Activated T-helper 2 cell treated with anti-CD3 and anti-CD28 coated beads, Interferon-gamma antibody, Interleukin-2, Interleukin-4, amounts not matched to agents 10 μg/mL and 5 μg/mL and 100 μg/mL, durations not matched to agents 14 hours and 24 hours and 36 hours (primary cell): Measurements from ENCODE around the gene PTPRD. TPM values are rescaled to one million over a fixed set of nuclear protein-coding genes. Genes with fewer than 3 reads are reported as not detected.

Experiments used
- DNase-seq: peaks from one replicate; pipeline ENCODE4 v3.0.0; 2021; ENCODE audit warnings: low spot score
- H3K27ac Mint-ChIP-seq: one replicate; pipeline ENCODE4 v1.8.0; 2021; ENCODE audit warnings: mixed read lengths
- H3K27me3 Mint-ChIP-seq: one replicate; pipeline ENCODE4 v1.8.0; 2021; ENCODE audit warnings: low read depth, mixed read lengths
- H3K36me3 Mint-ChIP-seq: one replicate; pipeline ENCODE4 v1.8.0; 2021; ENCODE audit warnings: low read depth, mixed read lengths
- H3K4me1 Mint-ChIP-seq: one replicate; pipeline ENCODE4 v1.8.0; 2021; ENCODE audit warnings: low read depth, mixed read lengths
- H3K4me3 Mint-ChIP-seq: one replicate; pipeline ENCODE4 v1.8.0; 2021; ENCODE audit warnings: low read depth, mild to moderate bottlenecking, moderate library complexity, mixed read lengths
- H3K9me3 Mint-ChIP-seq: one replicate; pipeline ENCODE4 v1.8.0; 2021; ENCODE audit warnings: mixed read lengths
- intact Hi-C: fragments of 100-400 bp; cut with micrococcal nuclease; formaldehyde crosslinking; loops from one replicate; pipeline ENCODE4 v1.15.1; 2023
- total RNA-seq: library from RNA; stranded (reverse); gene quantifications from 2 replicates; pipeline ENCODE4 v1.2.3, GENCODE V29; 2022

Gene PTPRD
- total RNA-seq, 1 donor from 2014 or later = 1.5 TPM

DNA sequence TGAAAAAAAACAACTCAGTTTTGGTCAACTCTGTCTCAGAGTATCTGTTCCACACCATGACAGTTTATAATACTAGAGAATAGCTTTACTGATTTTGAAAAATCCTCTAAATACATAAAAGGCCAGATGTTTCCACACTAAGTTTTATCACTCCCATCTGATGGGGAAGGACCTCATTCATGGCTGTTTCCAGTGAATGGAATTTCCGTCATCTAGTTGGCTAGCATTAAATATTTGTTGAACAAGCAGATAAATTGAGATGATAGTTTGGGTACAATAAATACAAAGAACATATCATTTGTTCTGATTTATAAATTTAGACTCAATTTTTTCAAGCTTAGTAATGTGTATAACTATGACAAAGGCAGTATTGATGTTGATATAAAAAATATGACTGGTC, 408.5 kb downstream of the PTPRD start:
- no peak overlapping the region for H3K4me3 Mint-ChIP-seq
- peaks cover 6% of the 10 kb centered on the region for H3K9me3 Mint-ChIP-seq
- no peaks in the 10 kb centered on the region for H3K27me3 Mint-ChIP-seq
- intact Hi-C loops = no loop called here
- no peak overlapping the region for H3K27ac Mint-ChIP-seq
- DNase-seq = no peak
- no peaks in the 10 kb centered on the region for H3K4me1 Mint-ChIP-seq
- no peaks in the 10 kb centered on the region for H3K36me3 Mint-ChIP-seq

DNA sequence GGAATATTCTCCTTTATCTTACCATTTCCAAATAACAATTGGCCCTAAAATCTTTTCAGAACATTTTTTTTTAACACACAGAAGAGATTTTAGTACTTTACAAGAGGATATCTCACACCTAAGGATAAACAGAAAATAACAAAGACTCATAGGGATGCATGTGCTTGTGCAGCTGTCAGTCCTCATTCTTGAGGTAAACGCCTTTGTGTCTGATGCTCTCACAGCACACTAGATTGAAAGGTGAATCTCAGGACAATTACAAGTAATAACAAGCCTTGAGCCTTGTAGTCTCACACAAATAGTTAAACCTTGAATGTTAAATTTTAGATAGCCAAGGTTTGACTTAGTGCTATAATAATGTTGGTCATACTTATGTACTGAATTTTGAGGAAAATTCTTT, 439.2 kb downstream of the PTPRD start:
- no peak overlapping the region for H3K4me3 Mint-ChIP-seq
- H3K4me1 Mint-ChIP-seq = no peaks in the 10 kb centered on the region
- peaks cover 5% of the 10 kb centered on the region for H3K9me3 Mint-ChIP-seq
- intact Hi-C loops = no loop called here
- H3K27me3 Mint-ChIP-seq = no peaks in the 10 kb centered on the region
- no peak overlapping the region for H3K27ac Mint-ChIP-seq
- H3K36me3 Mint-ChIP-seq = no peaks in the 10 kb centered on the region
- no peak for DNase-seq

DNA sequence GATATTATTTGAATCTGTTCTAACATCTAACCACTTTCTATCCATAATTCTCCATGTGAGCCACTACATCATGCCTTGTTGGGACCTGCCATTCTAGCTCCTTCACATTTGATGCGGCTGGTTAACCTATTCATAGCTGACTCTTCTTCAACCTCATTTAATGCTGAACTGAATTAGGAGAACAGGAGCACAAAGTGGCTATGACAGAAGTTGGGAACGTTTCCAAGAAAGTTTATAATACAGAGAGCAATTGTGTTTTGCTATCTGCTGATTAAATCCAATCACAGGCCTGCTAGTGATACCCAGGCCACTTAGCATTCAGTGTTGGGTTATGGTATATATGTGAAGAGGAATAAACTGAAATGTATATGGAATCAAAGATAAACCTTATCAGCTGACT, 440.3 kb downstream of the PTPRD start:
- no peak for DNase-seq
- Mint-ChIP-seq H3K27me3 (no peaks in the 10 kb centered on the region), H3K9me3 (peaks cover 5% of the 10 kb centered on the region), H3K27ac (no peak overlapping the region), H3K36me3 (no peaks in the 10 kb centered on the region), H3K4me1 (no peaks in the 10 kb centered on the region), H3K4me3 (no peak overlapping the region)
- intact Hi-C loops = no loop called here

DNA sequence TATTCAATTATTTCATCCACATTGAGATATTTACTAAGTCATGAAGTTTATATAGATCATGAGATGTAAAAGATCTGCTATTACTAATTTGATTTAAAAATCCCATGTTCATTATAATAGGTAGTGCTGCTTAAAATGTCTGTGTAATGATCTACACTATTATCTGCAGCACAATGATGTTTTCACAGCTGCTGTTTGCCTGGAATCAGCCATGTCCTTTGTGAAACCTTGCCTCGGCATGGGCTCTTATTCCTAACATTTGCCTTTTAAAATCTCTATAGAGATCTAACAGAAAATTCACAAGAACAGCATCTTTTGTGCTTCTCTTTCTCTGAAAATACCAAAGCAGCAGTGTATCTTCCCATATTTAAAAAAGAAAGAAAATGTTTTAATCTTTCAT, 444.6 kb downstream of the PTPRD start:
- no peaks in the 10 kb centered on the region for H3K36me3 Mint-ChIP-seq
- no peaks in the 10 kb centered on the region for H3K27me3 Mint-ChIP-seq
- no peak overlapping the region for H3K27ac Mint-ChIP-seq
- peaks cover 5% of the 10 kb centered on the region for H3K9me3 Mint-ChIP-seq
- DNase-seq = no peak
- H3K4me1 Mint-ChIP-seq = no peaks in the 10 kb centered on the region
- intact Hi-C loops = no loop called here
- no peak overlapping the region for H3K4me3 Mint-ChIP-seq

DNA sequence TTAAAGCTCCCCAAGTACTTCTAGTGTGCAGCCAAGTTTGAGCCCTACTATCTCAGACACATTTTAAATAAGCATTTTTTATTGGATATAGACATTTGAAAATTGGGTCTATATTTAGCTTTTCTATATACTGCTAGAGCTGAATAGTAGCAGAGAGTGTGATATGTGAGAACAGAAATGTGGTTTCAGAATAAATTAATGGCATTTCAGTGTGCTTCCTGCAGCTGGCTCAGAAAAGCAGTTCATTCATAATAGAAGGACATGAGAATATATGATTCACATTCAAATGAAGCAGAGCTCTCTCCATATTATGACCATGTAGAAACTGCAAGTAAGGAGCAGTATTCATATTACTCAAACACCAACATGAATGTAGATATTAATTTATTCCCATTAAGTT, 464.0 kb downstream of the PTPRD start:
- no peaks in the 10 kb centered on the region for H3K36me3 Mint-ChIP-seq
- H3K4me3 Mint-ChIP-seq = no peak overlapping the region
- no peaks in the 10 kb centered on the region for H3K27me3 Mint-ChIP-seq
- H3K4me1 Mint-ChIP-seq = no peaks in the 10 kb centered on the region
- DNase-seq = no peak
- H3K9me3 Mint-ChIP-seq = peaks cover 7% of the 10 kb centered on the region
- intact Hi-C loops = no loop called here
- no peak overlapping the region for H3K27ac Mint-ChIP-seq

DNA sequence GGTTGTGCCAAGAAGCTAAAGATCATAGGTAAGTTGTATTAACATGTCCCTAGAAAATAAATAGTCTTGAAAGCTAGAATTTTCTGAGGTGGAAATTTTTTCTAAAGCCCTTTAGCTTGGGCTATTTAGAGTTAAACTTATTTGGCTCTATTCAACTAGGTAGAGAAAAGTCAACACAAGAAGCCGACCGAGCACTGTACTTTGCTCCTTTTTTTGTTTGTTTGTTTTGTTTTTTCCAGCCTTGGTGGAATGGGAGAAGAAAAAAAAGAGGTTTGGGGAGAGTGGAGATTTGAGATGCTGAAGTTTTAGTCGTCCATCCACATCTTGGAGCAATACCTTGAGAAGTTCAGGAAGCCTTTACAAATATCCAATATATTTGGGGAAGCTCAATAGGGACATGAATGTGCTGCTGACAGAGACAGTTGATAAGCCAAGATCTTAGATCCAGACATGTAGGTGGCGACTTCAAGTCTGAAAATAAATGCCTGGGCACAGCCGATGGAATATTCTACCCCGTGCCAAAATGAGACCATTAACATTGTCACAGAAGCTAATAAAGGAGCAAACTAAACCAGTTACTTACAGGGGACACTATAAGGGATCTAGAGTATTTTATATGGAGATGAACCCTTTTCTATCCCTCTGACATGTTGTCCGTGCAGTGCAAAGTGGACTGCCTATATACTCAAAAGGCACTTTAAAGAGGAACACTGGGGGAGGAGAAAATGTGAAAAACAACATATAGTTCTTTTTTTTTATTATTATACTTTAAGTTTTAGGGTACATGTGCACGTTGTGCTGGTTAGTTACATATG, 466.1 kb downstream of the PTPRD start:
- intact Hi-C loops = no loop called here
- H3K36me3 Mint-ChIP-seq = no peaks in the 10 kb centered on the region
- no peak for DNase-seq

DNA sequence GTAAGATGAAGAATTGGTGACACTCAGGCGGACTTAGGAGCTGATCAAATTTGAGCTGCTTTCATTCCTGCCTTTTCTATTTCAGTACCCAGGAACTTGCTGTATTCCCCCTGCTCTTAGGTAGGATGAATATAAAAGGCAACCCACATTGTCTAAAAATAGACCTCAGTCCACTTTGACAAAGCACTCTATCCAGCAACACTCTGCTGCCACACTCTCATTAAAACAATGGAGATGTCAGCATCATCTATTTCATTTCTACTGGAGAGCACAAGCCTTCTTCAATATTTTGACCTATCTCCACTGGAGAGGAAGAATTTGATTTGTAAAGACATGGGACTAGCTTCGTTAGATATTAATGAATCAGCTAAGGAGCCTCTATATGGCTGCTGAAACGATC, 468.4 kb downstream of the PTPRD start:
- DNase-seq = no peak
- H3K4me1 Mint-ChIP-seq = no peaks in the 10 kb centered on the region
- no peaks in the 10 kb centered on the region for H3K36me3 Mint-ChIP-seq
- H3K9me3 Mint-ChIP-seq = peaks cover 10% of the 10 kb centered on the region
- no peaks in the 10 kb centered on the region for H3K27me3 Mint-ChIP-seq
- H3K4me3 Mint-ChIP-seq = no peak overlapping the region
- no peak overlapping the region for H3K27ac Mint-ChIP-seq
- intact Hi-C loops = no loop called here

More for the DNA sequence above, 466.1 kb downstream of the PTPRD start:
- Mint-ChIP-seq H3K4me3 (no peak overlapping the region), H3K27ac (no peak overlapping the region), H3K9me3 (peaks cover 2% of the 10 kb centered on the region), H3K27me3 (no peaks in the 10 kb centered on the region), H3K4me1 (no peaks in the 10 kb centered on the region)

DNA sequence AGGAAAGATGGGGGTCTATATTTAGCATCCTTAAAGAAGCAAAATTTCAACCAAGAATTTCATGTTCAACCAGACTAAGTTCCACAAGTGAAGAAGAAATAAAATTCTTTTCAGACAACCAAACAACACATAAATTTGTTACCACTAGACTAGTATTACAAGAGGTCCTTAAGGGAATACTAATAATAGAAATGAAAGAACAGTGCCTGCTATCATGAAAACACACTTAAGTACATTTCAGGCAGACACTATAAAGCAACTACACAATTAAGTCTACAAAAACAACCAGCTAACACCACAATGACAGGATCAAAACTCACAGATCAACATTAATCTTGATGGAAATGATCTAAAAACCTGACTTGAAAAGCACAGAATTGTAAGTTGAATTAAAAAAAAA, 477.2 kb downstream of the PTPRD start:
- H3K4me1 Mint-ChIP-seq = no peaks in the 10 kb centered on the region
- no peaks in the 10 kb centered on the region for H3K27me3 Mint-ChIP-seq
- no peak overlapping the region for H3K4me3 Mint-ChIP-seq
- no peaks in the 10 kb centered on the region for H3K36me3 Mint-ChIP-seq
- intact Hi-C loops = no loop called here
- H3K9me3 Mint-ChIP-seq = peaks cover 59% of the 10 kb centered on the region
- H3K27ac Mint-ChIP-seq = no peak overlapping the region
- no peak for DNase-seq

DNA sequence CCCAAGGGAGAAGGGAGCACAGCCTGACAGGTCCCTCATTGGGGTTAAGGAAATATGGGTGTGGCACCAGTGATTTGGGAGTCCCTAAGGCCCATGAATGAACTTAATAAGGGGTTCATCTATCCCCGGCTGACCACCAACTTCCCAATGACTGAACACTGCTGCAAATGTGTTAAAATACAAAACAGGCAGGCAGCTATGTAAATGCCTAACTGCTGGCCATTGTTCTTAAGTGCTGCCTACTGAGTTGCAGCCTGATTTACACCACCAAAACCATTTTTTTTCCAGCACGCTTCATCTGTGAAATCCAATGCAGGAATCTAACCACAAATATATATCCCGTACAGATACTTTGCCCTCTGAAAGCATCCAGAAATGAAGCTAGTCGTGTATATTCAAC, 478.5 kb downstream of the PTPRD start:
- Mint-ChIP-seq H3K27ac (no peak overlapping the region), H3K4me1 (no peaks in the 10 kb centered on the region), H3K9me3 (peaks cover 58% of the 10 kb centered on the region), H3K36me3 (no peaks in the 10 kb centered on the region), H3K4me3 (no peak overlapping the region), H3K27me3 (no peaks in the 10 kb centered on the region)
- intact Hi-C loops = no loop called here
- DNase-seq = no peak

DNA sequence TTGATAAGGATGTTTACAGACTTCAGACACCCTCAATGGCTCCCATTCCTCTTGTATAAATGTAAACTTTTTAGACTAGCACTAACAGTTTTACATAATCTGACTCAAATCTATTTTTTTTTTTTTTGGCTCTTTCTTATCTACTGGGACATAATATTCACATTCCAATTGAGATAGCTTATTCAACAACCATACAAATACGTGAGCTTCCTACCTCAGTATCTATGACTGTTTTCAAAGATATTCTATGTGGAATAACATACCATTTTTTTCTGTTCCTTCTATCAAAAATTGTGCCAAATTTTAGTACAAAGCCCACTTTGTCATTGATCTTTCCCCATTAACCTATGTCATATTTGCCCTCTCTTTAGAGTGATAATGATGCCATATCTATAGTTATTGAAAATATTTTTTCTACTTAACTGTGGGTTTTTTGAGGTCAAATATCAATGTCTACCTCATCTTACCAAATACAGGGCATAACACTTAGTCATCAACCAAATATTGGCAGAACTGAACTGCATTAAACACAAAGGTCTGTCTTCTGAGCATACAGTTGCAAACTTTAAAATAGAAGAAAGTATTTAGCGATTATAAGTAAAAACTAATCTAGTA, 482.6 kb downstream of the PTPRD start:
- Mint-ChIP-seq H3K27me3 (no peaks in the 10 kb centered on the region), H3K27ac (no peak overlapping the region), H3K9me3 (peaks cover 41% of the 10 kb centered on the region), H3K4me1 (no peaks in the 10 kb centered on the region), H3K36me3 (no peaks in the 10 kb centered on the region), H3K4me3 (no peak overlapping the region)
- intact Hi-C loops = no loop called here
- no peak for DNase-seq

DNA sequence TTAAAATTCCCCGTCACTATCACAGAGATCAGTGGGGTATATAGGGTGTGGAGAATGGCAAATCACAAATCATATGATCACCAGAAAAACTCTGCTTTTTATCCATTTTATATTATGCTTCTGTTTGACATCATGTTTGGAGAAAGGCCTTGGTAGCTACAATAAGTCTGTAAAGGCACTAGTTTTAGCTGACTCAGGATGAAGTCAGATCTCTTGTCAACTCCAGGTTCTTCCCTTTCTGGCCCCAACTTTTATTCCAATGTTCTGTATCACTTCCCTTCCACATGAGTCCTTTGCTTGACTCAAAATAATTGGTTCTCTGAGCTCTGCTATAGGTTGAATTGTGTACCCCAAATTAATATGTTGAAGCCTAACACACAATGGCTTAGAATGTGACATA, 484.9 kb downstream of the PTPRD start:
- DNase-seq = no peak
- Mint-ChIP-seq H3K36me3 (no peaks in the 10 kb centered on the region), H3K27me3 (no peaks in the 10 kb centered on the region), H3K27ac (no peak overlapping the region), H3K9me3 (peaks cover 33% of the 10 kb centered on the region), H3K4me3 (no peak overlapping the region), H3K4me1 (no peaks in the 10 kb centered on the region)
- intact Hi-C loops = no loop called here

DNA sequence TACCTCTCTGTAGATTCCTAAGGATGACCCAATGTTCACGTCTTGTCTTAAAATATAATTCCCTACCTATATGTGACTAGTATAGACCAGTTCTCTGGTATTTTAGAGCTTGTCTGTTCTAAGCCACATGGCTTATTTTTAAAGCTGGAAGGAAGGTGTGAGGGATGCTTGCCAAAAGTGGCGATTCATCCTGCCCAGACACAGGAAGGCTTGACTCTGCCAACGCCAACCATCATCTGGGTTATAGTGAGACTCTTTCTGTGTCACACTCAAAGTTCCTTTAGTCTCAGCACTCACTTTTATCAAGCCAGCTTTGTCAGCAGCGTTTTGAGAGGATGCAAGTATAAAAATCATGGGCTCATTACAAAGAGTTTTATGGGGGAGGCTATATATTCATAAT, 500.0 kb downstream of the PTPRD start:
- H3K9me3 Mint-ChIP-seq = peaks cover 14% of the 10 kb centered on the region
- no peak overlapping the region for H3K4me3 Mint-ChIP-seq
- no peaks in the 10 kb centered on the region for H3K4me1 Mint-ChIP-seq
- no peaks in the 10 kb centered on the region for H3K36me3 Mint-ChIP-seq
- H3K27ac Mint-ChIP-seq = no peak overlapping the region
- no peak for DNase-seq
- intact Hi-C loops = no loop called here
- H3K27me3 Mint-ChIP-seq = no peaks in the 10 kb centered on the region

DNA sequence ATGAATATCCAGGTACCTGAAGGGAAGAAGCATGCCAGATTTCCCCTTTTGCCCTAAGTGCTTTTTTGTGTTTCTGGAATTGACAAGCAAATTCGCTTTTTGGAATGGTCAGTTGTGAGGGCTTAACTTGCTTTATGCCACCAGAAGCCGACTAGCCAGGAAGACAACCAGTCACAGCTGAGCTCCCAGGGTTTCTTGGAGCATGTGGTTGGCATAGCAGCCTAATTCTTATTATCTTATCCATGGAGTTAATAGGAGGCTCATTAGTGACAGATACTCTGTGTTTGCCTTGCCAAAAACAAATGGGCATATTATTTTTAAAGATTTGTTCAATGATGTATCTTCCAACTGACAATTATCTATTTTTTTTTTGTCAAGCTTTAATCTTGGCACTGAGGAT, 500.7 kb downstream of the PTPRD start:
- H3K27ac Mint-ChIP-seq = no peak overlapping the region
- H3K9me3 Mint-ChIP-seq = peaks cover 15% of the 10 kb centered on the region
- H3K27me3 Mint-ChIP-seq = no peaks in the 10 kb centered on the region
- intact Hi-C loops = no loop called here
- H3K4me3 Mint-ChIP-seq = no peak overlapping the region
- H3K36me3 Mint-ChIP-seq = no peaks in the 10 kb centered on the region
- DNase-seq = no peak
- no peaks in the 10 kb centered on the region for H3K4me1 Mint-ChIP-seq
